ENCODE data around the gene GHSR.

- TF ChIP-seq EP300 (IDR thresholded peaks at IDR 0.05) (no peak), MAFK (IDR thresholded peaks at IDR 0.05; ENCODE audit: partially characterized antibody) (no peak), CEBPB (IDR thresholded peaks at IDR 0.05) (no peak), BCL3 (IDR thresholded peaks at IDR 0.05) (no peak), ELK1 (IDR thresholded peaks at IDR 0.05; ENCODE audit: low read depth, low read length) (no peak), MAX (IDR thresholded peaks at IDR 0.05) (no peak), RFX5 (IDR thresholded peaks at IDR 0.05) (no peak), POLR2AphosphoS2 (conservative IDR thresholded peaks at IDR 0.05; ENCODE audit: low read length) (no peak), KDM1A (IDR thresholded peaks at IDR 0.05; ENCODE audit: low read depth) (no peak), POLR2A (IDR thresholded peaks at IDR 0.05; ENCODE audit: low read length) (no peak), PHF8 (IDR thresholded peaks at IDR 0.05; ENCODE audit: borderline replicate concordance, low read depth) (no peak), RAD21 (conservative IDR thresholded peaks at IDR 0.05 in 1 of 2, IDR thresholded peaks at IDR 0.05 in 1 of 2) (no peak)
- TF ChIP-seq, protein P1, sequence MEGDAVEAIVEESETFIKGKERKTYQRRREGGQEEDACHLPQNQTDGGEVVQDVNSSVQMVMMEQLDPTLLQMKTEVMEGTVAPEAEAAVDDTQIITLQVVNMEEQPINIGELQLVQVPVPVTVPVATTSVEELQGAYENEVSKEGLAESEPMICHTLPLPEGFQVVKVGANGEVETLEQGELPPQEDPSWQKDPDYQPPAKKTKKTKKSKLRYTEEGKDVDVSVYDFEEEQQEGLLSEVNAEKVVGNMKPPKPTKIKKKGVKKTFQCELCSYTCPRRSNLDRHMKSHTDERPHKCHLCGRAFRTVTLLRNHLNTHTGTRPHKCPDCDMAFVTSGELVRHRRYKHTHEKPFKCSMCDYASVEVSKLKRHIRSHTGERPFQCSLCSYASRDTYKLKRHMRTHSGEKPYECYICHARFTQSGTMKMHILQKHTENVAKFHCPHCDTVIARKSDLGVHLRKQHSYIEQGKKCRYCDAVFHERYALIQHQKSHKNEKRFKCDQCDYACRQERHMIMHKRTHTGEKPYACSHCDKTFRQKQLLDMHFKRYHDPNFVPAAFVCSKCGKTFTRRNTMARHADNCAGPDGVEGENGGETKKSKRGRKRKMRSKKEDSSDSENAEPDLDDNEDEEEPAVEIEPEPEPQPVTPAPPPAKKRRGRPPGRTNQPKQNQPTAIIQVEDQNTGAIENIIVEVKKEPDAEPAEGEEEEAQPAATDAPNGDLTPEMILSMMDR (IDR thresholded peaks at IDR 0.05) = no peak
- TF ChIP-seq, protein P2, sequence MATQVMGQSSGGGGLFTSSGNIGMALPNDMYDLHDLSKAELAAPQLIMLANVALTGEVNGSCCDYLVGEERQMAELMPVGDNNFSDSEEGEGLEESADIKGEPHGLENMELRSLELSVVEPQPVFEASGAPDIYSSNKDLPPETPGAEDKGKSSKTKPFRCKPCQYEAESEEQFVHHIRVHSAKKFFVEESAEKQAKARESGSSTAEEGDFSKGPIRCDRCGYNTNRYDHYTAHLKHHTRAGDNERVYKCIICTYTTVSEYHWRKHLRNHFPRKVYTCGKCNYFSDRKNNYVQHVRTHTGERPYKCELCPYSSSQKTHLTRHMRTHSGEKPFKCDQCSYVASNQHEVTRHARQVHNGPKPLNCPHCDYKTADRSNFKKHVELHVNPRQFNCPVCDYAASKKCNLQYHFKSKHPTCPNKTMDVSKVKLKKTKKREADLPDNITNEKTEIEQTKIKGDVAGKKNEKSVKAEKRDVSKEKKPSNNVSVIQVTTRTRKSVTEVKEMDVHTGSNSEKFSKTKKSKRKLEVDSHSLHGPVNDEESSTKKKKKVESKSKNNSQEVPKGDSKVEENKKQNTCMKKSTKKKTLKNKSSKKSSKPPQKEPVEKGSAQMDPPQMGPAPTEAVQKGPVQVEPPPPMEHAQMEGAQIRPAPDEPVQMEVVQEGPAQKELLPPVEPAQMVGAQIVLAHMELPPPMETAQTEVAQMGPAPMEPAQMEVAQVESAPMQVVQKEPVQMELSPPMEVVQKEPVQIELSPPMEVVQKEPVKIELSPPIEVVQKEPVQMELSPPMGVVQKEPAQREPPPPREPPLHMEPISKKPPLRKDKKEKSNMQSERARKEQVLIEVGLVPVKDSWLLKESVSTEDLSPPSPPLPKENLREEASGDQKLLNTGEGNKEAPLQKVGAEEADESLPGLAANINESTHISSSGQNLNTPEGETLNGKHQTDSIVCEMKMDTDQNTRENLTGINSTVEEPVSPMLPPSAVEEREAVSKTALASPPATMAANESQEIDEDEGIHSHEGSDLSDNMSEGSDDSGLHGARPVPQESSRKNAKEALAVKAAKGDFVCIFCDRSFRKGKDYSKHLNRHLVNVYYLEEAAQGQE (IDR thresholded peaks at IDR 0.05) = no peak
Measured at GRCh38 chr3:172404237-172404962, 43.9 kb downstream of the GHSR start.

Data from A549 (cell line).